ENCODE data around the gene HOXA7.
A peak's percentile ranks its signal among the peaks of the same experiment; 100 is the strongest.

Gene HOXA7

DNA sequence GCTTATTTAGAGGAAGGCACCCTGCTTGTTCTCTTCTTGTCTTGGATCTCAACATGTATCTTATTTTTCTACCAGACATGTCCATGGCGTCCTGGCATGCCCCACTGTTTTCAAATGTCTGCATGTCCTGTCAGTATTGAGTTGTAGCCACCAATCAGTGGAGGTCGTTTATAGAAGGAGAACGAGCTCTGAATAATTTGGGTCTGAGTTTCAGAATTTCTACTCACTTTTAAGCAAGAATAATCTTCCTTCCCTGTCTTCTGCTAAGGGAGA, 46.3 kb upstream of the HOXA7 start:
- TF ChIP-seq, protein P1, sequence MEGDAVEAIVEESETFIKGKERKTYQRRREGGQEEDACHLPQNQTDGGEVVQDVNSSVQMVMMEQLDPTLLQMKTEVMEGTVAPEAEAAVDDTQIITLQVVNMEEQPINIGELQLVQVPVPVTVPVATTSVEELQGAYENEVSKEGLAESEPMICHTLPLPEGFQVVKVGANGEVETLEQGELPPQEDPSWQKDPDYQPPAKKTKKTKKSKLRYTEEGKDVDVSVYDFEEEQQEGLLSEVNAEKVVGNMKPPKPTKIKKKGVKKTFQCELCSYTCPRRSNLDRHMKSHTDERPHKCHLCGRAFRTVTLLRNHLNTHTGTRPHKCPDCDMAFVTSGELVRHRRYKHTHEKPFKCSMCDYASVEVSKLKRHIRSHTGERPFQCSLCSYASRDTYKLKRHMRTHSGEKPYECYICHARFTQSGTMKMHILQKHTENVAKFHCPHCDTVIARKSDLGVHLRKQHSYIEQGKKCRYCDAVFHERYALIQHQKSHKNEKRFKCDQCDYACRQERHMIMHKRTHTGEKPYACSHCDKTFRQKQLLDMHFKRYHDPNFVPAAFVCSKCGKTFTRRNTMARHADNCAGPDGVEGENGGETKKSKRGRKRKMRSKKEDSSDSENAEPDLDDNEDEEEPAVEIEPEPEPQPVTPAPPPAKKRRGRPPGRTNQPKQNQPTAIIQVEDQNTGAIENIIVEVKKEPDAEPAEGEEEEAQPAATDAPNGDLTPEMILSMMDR (IDR thresholded peaks at IDR 0.05), result no peak
- H3K4me1 ChIP-seq (ENCODE audit: control insufficient read depth in 1 of 2, insufficient read depth in 1 of 2, low read depth in 1 of 2, low read length in 1 of 2), result peaks cover 46 to 49% of the 10 kb centered on the region in 2 experiments
- H3K27me3 ChIP-seq, result peaks cover 99% of the 10 kb centered on the region
- no peak overlapping the region for H3K4me3 ChIP-seq (ENCODE audit: low read depth in 1 of 2, low read length in 1 of 2)
- H3K27ac ChIP-seq, result no peak overlapping the region
- H3K9me3 ChIP-seq, result no peaks in the 10 kb centered on the region
- H3K36me3 ChIP-seq, result no peaks in the 10 kb centered on the region

DNA sequence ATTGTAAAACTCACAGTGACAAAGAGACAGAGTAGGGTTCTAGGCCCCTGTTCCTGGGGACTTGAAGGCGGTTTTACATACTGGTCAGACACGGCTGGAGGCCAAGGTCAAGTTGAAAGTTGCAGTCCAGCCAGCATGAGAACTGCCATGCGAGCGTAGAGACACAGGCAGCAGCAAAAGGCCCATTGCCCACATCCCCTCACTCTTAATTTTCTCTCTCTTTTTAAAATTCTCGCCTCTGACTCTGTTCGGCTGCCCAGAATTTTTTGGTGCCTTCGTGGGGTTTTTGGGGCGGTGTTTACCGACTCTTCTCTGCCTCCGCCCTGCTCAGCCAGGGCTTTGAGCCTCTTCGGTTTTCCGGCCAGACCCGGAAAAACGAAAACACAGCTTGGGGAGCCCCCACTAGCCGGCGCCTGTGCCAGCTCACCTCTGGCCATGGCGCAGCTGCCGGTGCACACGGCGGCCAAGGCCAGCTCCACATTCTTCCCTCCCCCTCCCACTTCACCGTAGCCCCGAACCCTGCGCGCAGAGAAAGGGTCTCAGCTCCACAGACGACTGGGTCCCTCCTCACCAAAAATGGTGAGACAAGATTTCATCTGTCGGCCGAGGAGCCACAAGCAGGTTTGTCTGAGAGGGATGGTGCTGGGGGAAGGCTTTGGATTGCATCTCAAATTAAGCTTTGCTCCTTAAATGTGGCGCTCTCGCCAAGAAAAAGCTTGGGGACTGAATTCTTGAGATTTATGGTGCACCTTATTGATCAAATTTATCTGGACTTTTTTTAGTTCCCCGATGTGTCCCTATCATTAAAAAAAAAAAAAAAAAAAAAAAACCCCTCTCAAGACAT, 45.8 kb upstream of the HOXA7 start:
- TF ChIP-seq, protein P1 (IDR thresholded peaks at IDR 0.05), result no peak
- Histone ChIP-seq H3K4me3 (ENCODE audit: low read depth in 1 of 2, low read length in 1 of 2) (peak overlapping the region in 1 of 2 experiments; percentile 50), H3K27ac (no peak overlapping the region), H3K27me3 (peaks cover 99% of the 10 kb centered on the region), H3K4me1 (ENCODE audit: control insufficient read depth in 1 of 2, insufficient read depth in 1 of 2, low read depth in 1 of 2, low read length in 1 of 2) (peaks cover 46 to 49% of the 10 kb centered on the region in 2 experiments), H3K36me3 (no peaks in the 10 kb centered on the region), H3K9me3 (no peaks in the 10 kb centered on the region)

DNA sequence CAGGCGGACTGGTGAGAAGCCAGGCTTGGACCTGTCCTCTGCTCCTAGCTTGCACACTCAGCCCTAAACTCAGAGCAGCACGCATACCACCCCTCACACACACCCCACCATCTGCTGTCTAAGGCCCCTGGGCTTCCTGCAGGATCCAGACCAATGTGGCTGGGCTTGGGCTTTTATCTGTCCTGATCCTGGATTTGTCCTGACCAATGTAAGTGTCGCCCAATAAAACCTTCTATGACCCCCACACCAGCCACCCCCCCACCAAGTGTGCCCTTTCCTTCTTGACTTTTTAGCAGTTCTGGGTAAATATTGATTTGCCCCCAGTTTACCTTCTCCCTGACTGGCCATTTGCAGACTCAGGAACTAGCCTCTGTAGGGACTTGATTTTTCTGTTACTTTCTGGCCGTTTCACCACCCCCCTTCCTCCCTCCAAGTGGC, 45.1 kb upstream of the HOXA7 start:
- no peaks in the 10 kb centered on the region for H3K9me3 ChIP-seq
- peaks cover 99% of the 10 kb centered on the region for H3K27me3 ChIP-seq
- H3K4me1 ChIP-seq (ENCODE audit: control insufficient read depth in 1 of 2, insufficient read depth in 1 of 2, low read depth in 1 of 2, low read length in 1 of 2), result peaks cover 46 to 49% of the 10 kb centered on the region in 2 experiments
- H3K27ac ChIP-seq, result no peak overlapping the region
- H3K36me3 ChIP-seq, result no peaks in the 10 kb centered on the region
- H3K4me3 ChIP-seq (ENCODE audit: low read depth in 1 of 2, low read length in 1 of 2), result peak overlapping the region; percentile 38 to 50
- TF ChIP-seq, protein P1 (IDR thresholded peaks at IDR 0.05), result no peak

DNA sequence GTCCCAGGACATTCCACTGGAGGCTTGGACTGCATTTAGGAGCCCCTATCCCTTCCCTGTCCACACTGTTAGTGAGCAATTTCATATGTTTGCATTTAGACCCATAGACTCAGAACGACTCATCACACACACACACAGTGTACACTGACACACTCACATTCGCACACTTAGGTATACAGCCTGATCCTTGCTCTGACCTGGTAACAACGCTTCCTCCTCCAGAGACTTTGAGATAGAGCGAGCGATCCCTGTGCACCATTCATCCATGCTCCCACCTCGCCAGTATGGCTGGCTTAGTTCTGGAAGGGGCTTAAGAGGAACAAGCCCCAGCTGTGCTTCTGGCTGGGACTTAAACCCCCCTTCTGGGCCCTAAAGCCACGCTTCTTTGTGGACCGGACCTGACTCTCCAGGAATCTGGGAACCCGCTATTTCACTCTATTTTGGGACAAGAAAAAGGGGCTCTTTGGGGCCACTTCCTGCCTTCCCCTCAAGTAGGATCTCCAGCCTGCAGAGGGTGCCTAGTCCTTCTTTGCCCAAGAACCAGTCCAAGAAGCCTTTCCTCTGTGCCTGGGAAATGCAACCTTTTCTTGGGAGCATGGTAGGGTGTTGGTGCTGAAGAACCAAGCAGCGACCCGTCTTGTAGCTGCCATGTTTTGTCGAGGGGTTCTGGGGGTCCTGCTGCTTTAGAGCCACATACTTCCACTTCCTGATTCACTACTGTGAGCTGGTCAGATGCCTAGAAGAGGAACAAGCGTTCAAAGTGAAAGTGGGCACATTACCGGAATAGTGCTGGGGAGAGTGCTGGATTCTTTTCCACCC, 44.5 kb upstream of the HOXA7 start:
- Histone ChIP-seq H3K4me3 (ENCODE audit: low read depth in 1 of 2, low read length in 1 of 2) (peak overlapping the region; percentile 38 to 50), H3K27ac (no peak overlapping the region), H3K36me3 (no peaks in the 10 kb centered on the region), H3K4me1 (ENCODE audit: control insufficient read depth in 1 of 2, insufficient read depth in 1 of 2, low read depth in 1 of 2, low read length in 1 of 2) (peaks cover 46 to 49% of the 10 kb centered on the region in 2 experiments), H3K9me3 (no peaks in the 10 kb centered on the region), H3K27me3 (peaks cover 99% of the 10 kb centered on the region)
- TF ChIP-seq, protein P1 (IDR thresholded peaks at IDR 0.05), result no peak

DNA sequence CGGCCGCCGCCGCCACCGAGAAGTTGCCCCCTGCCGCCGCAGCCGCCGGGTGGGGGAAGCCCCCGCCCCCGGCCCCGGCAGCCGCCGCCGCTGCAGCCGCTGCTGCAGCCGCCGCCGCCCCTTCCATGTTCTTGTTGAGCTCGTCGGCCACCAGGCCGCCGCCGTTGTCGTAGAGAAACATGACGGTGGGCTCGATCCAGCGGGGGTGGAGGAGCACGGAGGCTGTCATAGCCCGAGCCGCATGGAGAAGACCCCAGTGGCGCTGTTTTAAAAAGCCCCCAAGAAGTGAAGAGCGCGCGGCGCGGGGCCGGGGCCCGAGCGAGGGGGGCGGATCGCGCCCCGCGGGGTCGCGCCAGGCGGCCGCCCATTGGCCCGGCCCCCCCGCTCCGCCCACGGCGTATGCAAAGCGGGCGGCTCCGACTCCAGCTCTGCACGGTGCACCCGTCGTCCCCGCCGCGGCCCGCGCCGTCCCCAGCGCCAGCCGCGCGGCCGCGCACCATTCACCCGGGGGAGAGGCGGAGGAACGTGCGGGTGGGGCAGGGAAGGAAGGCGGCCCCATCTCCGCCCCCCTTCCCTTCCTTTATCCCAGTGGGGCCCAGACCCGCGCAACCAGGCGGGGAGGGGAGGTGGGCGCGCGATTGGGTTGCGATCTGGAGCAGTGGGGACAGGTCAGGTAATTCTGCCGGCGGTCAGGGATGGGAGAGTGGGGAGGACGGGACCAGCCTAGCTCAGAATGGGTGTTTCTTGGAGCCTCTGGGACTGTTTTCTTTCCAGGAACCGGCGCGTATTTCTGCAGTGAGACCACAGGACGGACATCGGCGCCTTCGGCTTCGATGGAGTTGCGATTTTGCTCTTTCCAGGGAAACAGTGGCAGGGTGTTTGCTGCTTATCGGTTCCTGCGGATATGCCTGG, 43.6 kb upstream of the HOXA7 start, which contains the start of gene HOXA13:
Gene HOXA13, minus strand, starts transcription at position 243 of the 912 bp plus-strand sequence. Its CDS starts 14 bp downstream, at position 229.
- TF ChIP-seq, protein P1 (IDR thresholded peaks at IDR 0.05), result no peak
- Histone ChIP-seq H3K27me3 (peaks cover 99% of the 10 kb centered on the region), H3K4me1 (ENCODE audit: control insufficient read depth in 1 of 2, insufficient read depth in 1 of 2, low read depth in 1 of 2, low read length in 1 of 2) (peaks cover 40 to 48% of the 10 kb centered on the region in 2 experiments), H3K9me3 (no peaks in the 10 kb centered on the region), H3K36me3 (no peaks in the 10 kb centered on the region), H3K4me3 (ENCODE audit: low read depth in 1 of 2, low read length in 1 of 2) (peak within 1 kb of the TSS; percentile 38 to 50), H3K27ac (no peak within 1 kb of the TSS)
